ENCODE data around the gene ABLIM3. TPM values are rescaled to one million over a fixed set of nuclear protein-coding genes. Genes with fewer than 3 reads are reported as not detected.

The ABLIM3 gene
- polyA plus RNA-seq, 1 donor from 2014 or later = 17.7 TPM

- Histone ChIP-seq H3K9me3 (ENCODE audit: low read length) (no peaks in the 10 kb centered on the region), H3K36me3 (ENCODE audit: insufficient read depth, low read length) (no peaks in the 10 kb centered on the region), H2AFZ (ENCODE audit: low read depth, low read length) (no peak overlapping the region), H3K27me3 (ENCODE audit: insufficient read depth, low read depth, low read length) (peaks cover 12% of the 10 kb centered on the region), H4K20me1 (ENCODE audit: insufficient read depth) (no peaks in the 10 kb centered on the region), H3K4me3 (ENCODE audit: low read length) (peak overlapping the region; percentile 51), H3F3A (ENCODE audit: insufficient read depth, low read length, poor library complexity, severe bottlenecking) (no peaks in the 10 kb centered on the region), H3K79me2 (replicated peaks; ENCODE audit: insufficient read depth, low read length) (no peaks in the 10 kb centered on the region), H3K9ac (ENCODE audit: low read length) (no peak overlapping the region), H3K27ac (ENCODE audit: low read length) (no peak overlapping the region), H3K9me2 (ENCODE audit: insufficient read depth, low read length) (no peaks in the 10 kb centered on the region), H3K4me2 (ENCODE audit: low read length) (peak overlapping the region; percentile 82)
- TF ChIP-seq EP300 (conservative IDR thresholded peaks at IDR 0.05; ENCODE audit: poor library complexity, severe bottlenecking) (no peak), CTCF (IDR thresholded peaks at IDR 0.05; ENCODE audit: poor library complexity, severe bottlenecking) (no peak), EZH2 (IDR thresholded peaks at IDR 0.05; ENCODE audit: borderline replicate concordance, insufficient read depth, low read length, poor library complexity, severe bottlenecking) (no peak), TAF1 (IDR thresholded peaks at IDR 0.05; ENCODE audit: low read depth) (no peak), SMC3 (conservative IDR thresholded peaks at IDR 0.05; ENCODE audit: poor library complexity) (no peak), POLR2AphosphoS5 (IDR thresholded peaks at IDR 0.05) (no peak), MXI1 (conservative IDR thresholded peaks at IDR 0.05; ENCODE audit: poor library complexity, severe bottlenecking) (no peak), RAD21 (conservative IDR thresholded peaks at IDR 0.05) (no peak), REST (IDR thresholded peaks at IDR 0.05; ENCODE audit: borderline replicate concordance) (no peak)
Observed at GRCh38 chr5:149144637-149145036, 3.3 kb downstream of the ABLIM3 start.

GRCh38 chr5:149145138-149145537 is 3.8 kb downstream of the ABLIM3 start:
- no peak overlapping the region for H2AFZ ChIP-seq (ENCODE audit: low read depth, low read length)
- H3K9me2 ChIP-seq (ENCODE audit: insufficient read depth, low read length) = no peaks in the 10 kb centered on the region
- no peaks in the 10 kb centered on the region for H3F3A ChIP-seq (ENCODE audit: insufficient read depth, low read length, poor library complexity, severe bottlenecking)
- H3K4me3 ChIP-seq (ENCODE audit: low read length) = no peak overlapping the region
- H4K20me1 ChIP-seq (ENCODE audit: insufficient read depth) = no peaks in the 10 kb centered on the region
- no peak overlapping the region for H3K4me2 ChIP-seq (ENCODE audit: low read length)
- no peaks in the 10 kb centered on the region for H3K9me3 ChIP-seq (ENCODE audit: low read length)
- no peaks in the 10 kb centered on the region for H3K79me2 ChIP-seq (replicated peaks; ENCODE audit: insufficient read depth, low read length)
- no peak for TF ChIP-seq TAF1 (IDR thresholded peaks at IDR 0.05; ENCODE audit: low read depth)
- TF ChIP-seq RAD21 (conservative IDR thresholded peaks at IDR 0.05) = no peak
- TF ChIP-seq CTCF (IDR thresholded peaks at IDR 0.05; ENCODE audit: poor library complexity, severe bottlenecking) = no peak
- no peak for TF ChIP-seq EZH2 (IDR thresholded peaks at IDR 0.05; ENCODE audit: borderline replicate concordance, insufficient read depth, low read length, poor library complexity, severe bottlenecking)
- no peak for TF ChIP-seq POLR2AphosphoS5 (IDR thresholded peaks at IDR 0.05)
- TF ChIP-seq EP300 (conservative IDR thresholded peaks at IDR 0.05; ENCODE audit: poor library complexity, severe bottlenecking) = no peak
- no peak for TF ChIP-seq SMC3 (conservative IDR thresholded peaks at IDR 0.05; ENCODE audit: poor library complexity)
- no peak for TF ChIP-seq REST (IDR thresholded peaks at IDR 0.05; ENCODE audit: borderline replicate concordance)
- TF ChIP-seq MXI1 (conservative IDR thresholded peaks at IDR 0.05; ENCODE audit: poor library complexity, severe bottlenecking) = no peak
- H3K27me3 ChIP-seq (ENCODE audit: insufficient read depth, low read depth, low read length) = peaks cover 12% of the 10 kb centered on the region
- H3K9ac ChIP-seq (ENCODE audit: low read length) = no peak overlapping the region
- H3K27ac ChIP-seq (ENCODE audit: low read length) = no peak overlapping the region
- no peaks in the 10 kb centered on the region for H3K36me3 ChIP-seq (ENCODE audit: insufficient read depth, low read length)
